ENCODE results near the gene ASB7.

Gene ASB7, protein sequence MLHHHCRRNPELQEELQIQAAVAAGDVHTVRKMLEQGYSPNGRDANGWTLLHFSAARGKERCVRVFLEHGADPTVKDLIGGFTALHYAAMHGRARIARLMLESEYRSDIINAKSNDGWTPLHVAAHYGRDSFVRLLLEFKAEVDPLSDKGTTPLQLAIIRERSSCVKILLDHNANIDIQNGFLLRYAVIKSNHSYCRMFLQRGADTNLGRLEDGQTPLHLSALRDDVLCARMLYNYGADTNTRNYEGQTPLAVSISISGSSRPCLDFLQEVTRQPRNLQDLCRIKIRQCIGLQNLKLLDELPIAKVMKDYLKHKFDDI

DNA sequence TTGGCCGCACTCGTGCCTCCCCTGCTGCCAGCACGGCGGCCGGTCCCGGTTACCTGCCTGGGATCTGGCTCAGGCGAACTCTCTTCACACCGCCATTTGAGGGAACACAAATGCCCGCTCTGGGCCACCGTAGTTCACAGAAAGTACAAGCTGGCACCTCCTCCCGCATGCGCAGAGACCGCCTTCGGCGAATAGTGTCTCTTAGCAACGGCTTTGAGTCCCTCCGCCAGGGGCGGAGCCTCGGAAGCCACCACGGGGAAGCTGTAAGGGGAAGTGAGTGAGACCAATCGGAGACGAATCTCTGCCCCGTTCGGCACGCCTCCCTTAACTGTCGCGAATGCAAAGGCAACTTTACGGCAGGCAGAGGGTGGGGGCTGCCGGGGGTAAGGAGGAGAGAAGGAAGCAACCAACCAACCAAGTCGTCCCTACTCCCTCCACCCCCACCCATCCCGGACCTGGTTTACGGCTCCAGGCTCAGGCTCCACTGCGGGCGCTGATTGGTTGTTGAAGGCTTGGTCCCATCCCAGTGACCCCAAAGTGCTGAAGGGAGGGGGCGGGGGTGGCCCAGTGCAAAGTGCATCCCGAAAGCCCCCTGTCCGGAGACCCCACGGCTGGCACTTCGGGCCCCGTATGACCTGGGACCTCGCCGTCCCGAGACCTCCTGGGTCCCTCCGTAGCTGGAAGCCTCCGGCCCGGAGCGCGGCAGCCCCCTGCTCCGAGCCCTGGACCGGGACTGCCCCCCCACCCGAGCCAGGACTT is at the start of gene ASB7, which contains the start of gene LINS1:
Gene ASB7, plus strand, starts transcription at position 526 of the 759 bp plus-strand sequence. CDS start 9,628 bp downstream, outside the sequence.
Gene LINS1, minus strand, starts transcription at position 121 of the 759 bp plus-strand sequence. CDS start 21,342 bp downstream, outside the sequence.
- DNase-seq (ENCODE audit: low read depth): peak; percentile 100
- peak; percentile 63 for TF ChIP-seq POLR2A (IDR thresholded peaks at IDR 0.05; ENCODE audit: extremely low read depth, insufficient read length)
- TF ChIP-seq, protein P1, sequence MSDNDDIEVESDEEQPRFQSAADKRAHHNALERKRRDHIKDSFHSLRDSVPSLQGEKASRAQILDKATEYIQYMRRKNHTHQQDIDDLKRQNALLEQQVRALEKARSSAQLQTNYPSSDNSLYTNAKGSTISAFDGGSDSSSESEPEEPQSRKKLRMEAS (IDR thresholded peaks at IDR 0.05; ENCODE audit: low read depth, low read length): peak; percentile 82
- TF ChIP-seq, protein P2, sequence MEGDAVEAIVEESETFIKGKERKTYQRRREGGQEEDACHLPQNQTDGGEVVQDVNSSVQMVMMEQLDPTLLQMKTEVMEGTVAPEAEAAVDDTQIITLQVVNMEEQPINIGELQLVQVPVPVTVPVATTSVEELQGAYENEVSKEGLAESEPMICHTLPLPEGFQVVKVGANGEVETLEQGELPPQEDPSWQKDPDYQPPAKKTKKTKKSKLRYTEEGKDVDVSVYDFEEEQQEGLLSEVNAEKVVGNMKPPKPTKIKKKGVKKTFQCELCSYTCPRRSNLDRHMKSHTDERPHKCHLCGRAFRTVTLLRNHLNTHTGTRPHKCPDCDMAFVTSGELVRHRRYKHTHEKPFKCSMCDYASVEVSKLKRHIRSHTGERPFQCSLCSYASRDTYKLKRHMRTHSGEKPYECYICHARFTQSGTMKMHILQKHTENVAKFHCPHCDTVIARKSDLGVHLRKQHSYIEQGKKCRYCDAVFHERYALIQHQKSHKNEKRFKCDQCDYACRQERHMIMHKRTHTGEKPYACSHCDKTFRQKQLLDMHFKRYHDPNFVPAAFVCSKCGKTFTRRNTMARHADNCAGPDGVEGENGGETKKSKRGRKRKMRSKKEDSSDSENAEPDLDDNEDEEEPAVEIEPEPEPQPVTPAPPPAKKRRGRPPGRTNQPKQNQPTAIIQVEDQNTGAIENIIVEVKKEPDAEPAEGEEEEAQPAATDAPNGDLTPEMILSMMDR (IDR thresholded peaks at IDR 0.05; ENCODE audit: low read depth, low read length): no peak
- peak; percentile 74 for TF ChIP-seq MYC (IDR thresholded peaks at IDR 0.05; ENCODE audit: low read depth, low read length)
- H3K4me3 ChIP-seq (ENCODE audit: low read depth, low read length): peak within 1 kb of the TSS; percentile 93

DNA sequence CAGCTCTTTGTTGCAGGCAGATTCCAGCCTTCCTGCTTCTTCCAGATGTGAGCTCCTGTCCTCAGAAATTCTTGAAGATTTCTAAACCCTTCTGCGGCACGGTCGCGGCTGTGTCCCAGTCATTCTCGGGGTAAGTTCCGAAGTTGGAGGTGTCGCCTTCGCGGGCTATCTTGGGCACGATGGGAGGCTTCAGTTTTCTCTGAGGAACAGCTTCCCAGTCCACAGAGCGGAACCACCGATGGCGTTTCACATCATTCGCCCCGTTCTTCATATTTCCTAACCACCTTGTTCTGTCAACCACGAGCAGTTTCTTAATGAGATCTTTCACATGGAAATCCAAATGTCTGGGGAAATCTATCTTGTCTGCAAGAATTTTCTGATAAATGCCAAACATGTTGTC is 48.9 kb upstream of the ASB7 start:
- TF ChIP-seq, protein P2 (IDR thresholded peaks at IDR 0.05; ENCODE audit: low read depth, low read length): no peak
- TF ChIP-seq POLR2A (IDR thresholded peaks at IDR 0.05; ENCODE audit: extremely low read depth, insufficient read length): no peak
- TF ChIP-seq, protein P1 (IDR thresholded peaks at IDR 0.05; ENCODE audit: low read depth, low read length): no peak
- TF ChIP-seq MYC (IDR thresholded peaks at IDR 0.05; ENCODE audit: low read depth, low read length): no peak
- peak; percentile 43 for DNase-seq (ENCODE audit: low read depth)
- no peak overlapping the region for H3K4me3 ChIP-seq (ENCODE audit: low read depth, low read length)

DNA sequence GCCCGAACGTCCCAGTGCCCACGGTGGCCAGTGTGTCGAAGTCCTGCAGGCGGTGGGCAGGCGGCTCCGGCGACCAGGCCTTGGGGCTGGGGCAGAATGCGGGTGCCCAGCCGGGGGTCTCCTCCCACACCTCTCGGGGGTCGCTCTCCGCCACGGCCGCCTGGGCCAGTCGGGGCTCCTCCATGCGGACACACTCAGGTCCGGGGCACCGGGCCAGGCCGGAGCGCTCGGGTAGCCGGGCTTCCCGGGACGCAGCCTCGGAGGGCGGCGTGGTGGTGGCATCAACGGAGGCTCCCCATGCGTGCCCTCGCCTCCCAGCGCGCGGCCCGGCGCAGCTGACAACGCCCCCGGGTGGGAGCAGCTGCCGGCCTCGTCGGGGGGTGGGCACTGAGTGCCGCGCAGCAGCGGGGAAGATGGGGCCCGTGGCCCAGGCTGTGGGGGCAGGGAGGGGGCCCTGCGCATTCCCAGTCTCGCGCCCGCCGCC is 43.6 kb upstream of the ASB7 start:
- no peak for TF ChIP-seq POLR2A (IDR thresholded peaks at IDR 0.05; ENCODE audit: extremely low read depth, insufficient read length)
- TF ChIP-seq, protein P2 (IDR thresholded peaks at IDR 0.05; ENCODE audit: low read depth, low read length): no peak
- TF ChIP-seq, protein P1 (IDR thresholded peaks at IDR 0.05; ENCODE audit: low read depth, low read length): no peak
- no peak for TF ChIP-seq MYC (IDR thresholded peaks at IDR 0.05; ENCODE audit: low read depth, low read length)
- no peak overlapping the region for H3K4me3 ChIP-seq (ENCODE audit: low read depth, low read length)
- no peak for DNase-seq (ENCODE audit: low read depth)

DNA sequence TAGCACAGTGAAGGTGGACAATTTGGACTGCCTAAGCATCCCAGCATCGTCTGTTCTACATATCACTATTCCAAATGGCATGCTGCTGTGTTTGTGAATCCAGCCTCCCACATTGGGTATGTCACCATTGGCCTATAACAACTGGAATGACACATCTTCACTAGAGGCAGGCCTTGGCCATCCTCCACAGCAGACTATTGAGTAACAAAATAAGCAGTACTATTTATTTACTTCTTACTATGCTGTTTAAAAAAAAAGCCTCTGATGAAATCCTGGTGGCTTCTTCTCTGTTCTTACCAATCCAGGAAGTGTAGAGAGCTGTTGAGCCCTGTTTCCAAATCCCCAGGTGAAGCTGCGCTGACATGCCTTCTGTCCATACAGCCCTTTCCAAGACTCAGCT is 43.1 kb upstream of the ASB7 start:
- peak; percentile 46 for DNase-seq (ENCODE audit: low read depth)
- TF ChIP-seq POLR2A (IDR thresholded peaks at IDR 0.05; ENCODE audit: extremely low read depth, insufficient read length) (no peak), MYC (IDR thresholded peaks at IDR 0.05; ENCODE audit: low read depth, low read length) (no peak)
- TF ChIP-seq, protein P1 (IDR thresholded peaks at IDR 0.05; ENCODE audit: low read depth, low read length): no peak
- TF ChIP-seq, protein P2 (IDR thresholded peaks at IDR 0.05; ENCODE audit: low read depth, low read length): no peak
- no peak overlapping the region for H3K4me3 ChIP-seq (ENCODE audit: low read depth, low read length)

DNA sequence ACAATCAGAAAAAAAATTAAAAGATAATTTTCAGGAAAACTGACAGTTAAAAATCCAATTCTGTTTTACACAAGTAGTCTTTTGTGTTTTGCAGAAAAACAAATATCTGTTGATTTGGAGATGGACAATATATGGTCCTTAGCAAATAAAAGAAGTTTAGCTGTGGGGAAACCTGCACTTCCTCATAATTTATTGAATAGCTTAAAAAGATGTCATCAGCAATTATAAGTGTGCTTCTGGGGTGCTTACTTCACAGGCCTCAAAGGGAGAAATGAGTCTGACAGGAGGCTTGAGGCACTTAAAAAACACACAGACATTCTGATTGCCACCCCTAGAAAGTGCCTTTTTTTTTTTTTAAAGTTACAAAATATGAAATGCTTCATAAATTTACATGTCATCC is 42.1 kb upstream of the ASB7 start:
- DNase-seq (ENCODE audit: low read depth): peak; percentile 16
- no peak overlapping the region for H3K4me3 ChIP-seq (ENCODE audit: low read depth, low read length)
- TF ChIP-seq MYC (IDR thresholded peaks at IDR 0.05; ENCODE audit: low read depth, low read length) (no peak), POLR2A (IDR thresholded peaks at IDR 0.05; ENCODE audit: extremely low read depth, insufficient read length) (no peak)
- TF ChIP-seq, protein P2 (IDR thresholded peaks at IDR 0.05; ENCODE audit: low read depth, low read length): no peak
- TF ChIP-seq, protein P1 (IDR thresholded peaks at IDR 0.05; ENCODE audit: low read depth, low read length): no peak

All from NB4 (cell line).